H9 (cell line): ENCODE results near the gene NDUFV1. TPM values are rescaled to one million over a fixed set of nuclear protein-coding genes. Genes with fewer than 3 reads are reported as not detected.

Experiments used
- DNase-seq: peaks from one replicate; pipeline ENCODE4 v3.0.0-alpha.2; 2017
- H2AFZ ChIP-seq: one replicate; pipeline ENCODE4 v1.6.1; 2013; ENCODE audit warnings: mild to moderate bottlenecking, low read length, control low read depth, moderate library complexity
- H2AK5ac ChIP-seq: 2 replicates; pipeline ENCODE4 v1.6.1; 2013; ENCODE audit warnings: low read length, control low read depth, mixed read lengths; ENCODE audit not compliant: insufficient read length
- H2BK120ac ChIP-seq: one replicate; pipeline ENCODE4 v1.6.1; 2013; ENCODE audit warnings: low read depth, mild to moderate bottlenecking, low read length, control low read depth, inconsistent platforms; ENCODE audit not compliant: poor library complexity, severe bottlenecking
- H2BK12ac ChIP-seq: 2 replicates; pipeline ENCODE4 v1.6.1; 2013; ENCODE audit warnings: low read length, control low read depth, mixed read lengths, low read depth; ENCODE audit not compliant: insufficient read length
- H2BK15ac ChIP-seq: 2 replicates; pipeline ENCODE4 v1.6.1; 2013; ENCODE audit warnings: low read depth, low read length, control low read depth
- H2BK20ac ChIP-seq: one replicate; pipeline ENCODE4 v1.6.1; 2013; ENCODE audit warnings: low read depth, mild to moderate bottlenecking, low read length, control low read depth, inconsistent platforms; ENCODE audit not compliant: poor library complexity, severe bottlenecking
- H2BK5ac ChIP-seq: 2 replicates; pipeline ENCODE4 v1.6.1; 2013; ENCODE audit warnings: low read length, control low read depth, mixed read lengths; ENCODE audit not compliant: insufficient read length
- H3K14ac ChIP-seq: 2 replicates; pipeline ENCODE4 v1.6.1; 2013; ENCODE audit warnings: low read length, control low read depth; ENCODE audit not compliant: insufficient read depth
- H3K18ac ChIP-seq: 2 replicates; pipeline ENCODE4 v1.6.1; 2013; ENCODE audit warnings: low read depth, mild to moderate bottlenecking, mixed read lengths, low read length, control low read depth; ENCODE audit not compliant: insufficient read length
- H3K23ac ChIP-seq: 2 replicates; pipeline ENCODE4 v1.6.1; 2013; ENCODE audit warnings: low read length, control low read depth, mixed read lengths, low read depth; ENCODE audit not compliant: insufficient read length
- H3K23me2 ChIP-seq: 2 replicates; pipeline ENCODE4 v1.6.1; 2013; ENCODE audit warnings: low read depth, mild to moderate bottlenecking, mixed read lengths, low read length, control low read depth; ENCODE audit not compliant: insufficient read length, poor library complexity, severe bottlenecking
- H3K27ac ChIP-seq: 2 replicates; pipeline ENCODE4 v1.5.1; 2013; ENCODE audit warnings: low read length, control low read depth, mixed read lengths, low read depth; ENCODE audit not compliant: insufficient read length
- H3K27me3 ChIP-seq: 2 replicates; pipeline ENCODE4 v1.6.1; 2013; ENCODE audit warnings: low read length, control low read depth, inconsistent platforms; ENCODE audit not compliant: insufficient read depth
- H3K4ac ChIP-seq: 2 replicates; pipeline ENCODE4 v1.6.1; 2013; ENCODE audit warnings: low read depth, mild to moderate bottlenecking, control low read depth, inconsistent platforms, low read length, moderate library complexity
- H3K4me1 ChIP-seq: 2 replicates; pipeline ENCODE4 v1.6.1; 2013; ENCODE audit warnings: low read length, control low read depth, inconsistent platforms; ENCODE audit not compliant: insufficient read depth
- H3K4me2 ChIP-seq: 2 replicates; pipeline ENCODE4 v1.6.1; 2013; ENCODE audit warnings: low read length, control low read depth, mixed read lengths; ENCODE audit not compliant: insufficient read length, insufficient read depth
- H3K56ac ChIP-seq: 2 replicates; pipeline ENCODE4 v1.6.1; 2013; ENCODE audit warnings: low read depth, mild to moderate bottlenecking, mixed read lengths, low read length, control low read depth; ENCODE audit not compliant: insufficient read length
- H3K79me1 ChIP-seq: 2 replicates; pipeline ENCODE4 v1.6.1; 2013; ENCODE audit warnings: low read depth, mild to moderate bottlenecking, moderate library complexity, low read length, control low read depth, inconsistent platforms; ENCODE audit not compliant: insufficient read depth, poor library complexity, severe bottlenecking
- H3K79me2 ChIP-seq: 2 replicates; pipeline ENCODE4 v1.6.1; 2013; ENCODE audit warnings: low read length, control low read depth, inconsistent platforms; ENCODE audit not compliant: insufficient read depth
- H3K9ac ChIP-seq: 2 replicates; pipeline ENCODE4 v1.6.1; 2013; ENCODE audit warnings: low read length, control low read depth, mixed read lengths; ENCODE audit not compliant: insufficient read length; ENCODE audit errors: extremely low read depth
- H3K9me3 ChIP-seq: one replicate; pipeline ENCODE4 v1.6.1; 2013; ENCODE audit warnings: low read depth, low read length, inconsistent platforms; ENCODE audit not compliant: control insufficient read depth
- H3T11ph ChIP-seq: one replicate; pipeline ENCODE4 v1.6.1; 2013; ENCODE audit warnings: mild to moderate bottlenecking, low read length, control low read depth, inconsistent platforms
- H4K20me1 ChIP-seq: one replicate; pipeline ENCODE4 v1.6.1; 2013; ENCODE audit not compliant: control insufficient read depth, insufficient read length, insufficient read depth
- H4K5ac ChIP-seq: 2 replicates; pipeline ENCODE4 v1.6.1; 2013; ENCODE audit warnings: low read depth, mild to moderate bottlenecking, mixed read lengths, low read length, control low read depth; ENCODE audit not compliant: insufficient read length
- H4K8ac ChIP-seq: replicated peaks from 2 replicates; pipeline ENCODE4 v1.6.1; 2013; ENCODE audit warnings: low read length, control low read depth, mixed read lengths, low read depth; ENCODE audit not compliant: insufficient read length
- H4K91ac ChIP-seq: 2 replicates; pipeline ENCODE4 v1.6.1; 2013; ENCODE audit warnings: low read depth, mild to moderate bottlenecking, moderate library complexity, mixed read lengths, low read length, control low read depth; ENCODE audit not compliant: insufficient read length
- H3K27ac Mint-ChIP-seq, 3 experiments: 2 replicates in 2 of 3; 3 replicates in 1 of 3; pipeline ENCODE4 v1.8.0; 2020 to 2021; ENCODE audit warnings: mixed read lengths in 3 of 3, mild to moderate bottlenecking in 1 of 3, moderate library complexity in 1 of 3
- H3K27me3 Mint-ChIP-seq: 2 replicates; pipeline ENCODE4 v1.8.0; 2021; ENCODE audit warnings: low read depth, mild to moderate bottlenecking, moderate library complexity, mixed read lengths
- H3K36me3 Mint-ChIP-seq, 3 experiments: 2 replicates in 2 of 3; 3 replicates in 1 of 3; pipeline ENCODE4 v1.8.0; 2020 to 2021; ENCODE audit warnings: low read depth in 3 of 3, mixed read lengths in 3 of 3; ENCODE audit not compliant: insufficient read depth in 1 of 3
- H3K4me1 Mint-ChIP-seq, 2 experiments: 2 replicates each; pipeline ENCODE4 v1.8.0; 2020; ENCODE audit warnings: mixed read lengths in 2 of 2
- H3K4me3 Mint-ChIP-seq, 2 experiments: 2 replicates in 1 of 2; 3 replicates in 1 of 2; pipeline ENCODE4 v1.8.0; 2020 to 2021; ENCODE audit warnings: mild to moderate bottlenecking in 2 of 2, mixed read lengths in 2 of 2, moderate library complexity in 1 of 2
- H3K9me3 Mint-ChIP-seq, 2 experiments: 2 replicates in 1 of 2; 3 replicates in 1 of 2; pipeline ENCODE4 v1.8.0; 2020; ENCODE audit warnings: mild to moderate bottlenecking in 2 of 2, mixed read lengths in 2 of 2, moderate library complexity in 1 of 2
- CTCF ChIP-seq: fragments of 200-600 bp; sonication (generic); conservative IDR thresholded peaks from 3 replicates; pipeline ENCODE4 v1.8.0; 2021; ENCODE audit warnings: antibody characterized with exemption, mild to moderate bottlenecking
- WGBS: extraction: QIAGEN DNeasy Blood & Tissue Kit; methylation state at CpG from one replicate; pipeline ENCODE4 v1.1.7; 2013; ENCODE audit warnings: missing lambda C conversion rate, low lambda C conversion rate, mixed read lengths; ENCODE audit not compliant: insufficient read length; ENCODE audit errors: extremely low coverage; 5-methylcytosine and 5-hydroxymethylcytosine counted together
- total RNA-seq: library from RNA; stranded (reverse); gene quantifications from 2 replicates; pipeline ENCODE4 v1.2.1, GENCODE V29; 2021

NDUFV1 gene
- total RNA-seq, 1 experiment from 2014 or later: 154 TPM

GRCh38 chr11:67610302-67610868 is 3.6 kb downstream of the NDUFV1 start:
- H3K9me3 ChIP-seq: no peaks in the 10 kb centered on the region
- H3K23me2 ChIP-seq: peaks cover 9% of the 10 kb centered on the region
- Mint-ChIP-seq H3K27me3 (peaks cover 5% of the 10 kb centered on the region; the same call in 1 of the 2 replicates), H3K4me3 (no peak overlapping the region; a peak in 1 of 5 replicates), H3K36me3 (peaks cover 13 to 38% (median 35%) of the 10 kb centered on the region in 3 experiments), H3K9me3 (no peaks in the 10 kb centered on the region), H3K27ac (no peak overlapping the region; a peak in 1 of 7 replicates), H3K4me1 (peaks cover 26 to 27% of the 10 kb centered on the region in 2 experiments)
- no peak overlapping the region for H3T11ph ChIP-seq
- DNase-seq: no peak
- H3K79me2 ChIP-seq: no peaks in the 10 kb centered on the region
- H2BK15ac ChIP-seq: no peak overlapping the region
- H2BK12ac ChIP-seq: no peak overlapping the region
- no CpG with 5 or more reads among the region's 15 CpGs for WGBS
- no peak for TF ChIP-seq CTCF
- H3K4me1 ChIP-seq: no peaks in the 10 kb centered on the region
- H2AFZ ChIP-seq: no peak overlapping the region
- H3K56ac ChIP-seq: no peak overlapping the region
- no peak overlapping the region for H2BK5ac ChIP-seq
- no peak overlapping the region for H3K9ac ChIP-seq
- no peak overlapping the region for H2BK120ac ChIP-seq
- H3K4ac ChIP-seq: no peak overlapping the region
- H4K91ac ChIP-seq: no peak overlapping the region
- no peaks in the 10 kb centered on the region for H3K27me3 ChIP-seq
- H3K4me2 ChIP-seq: no peak overlapping the region
- H4K20me1 ChIP-seq: no peaks in the 10 kb centered on the region
- no peak overlapping the region for H4K5ac ChIP-seq
- H3K23ac ChIP-seq: no peak overlapping the region
- H4K8ac ChIP-seq: no peak overlapping the region
- no peak overlapping the region for H3K18ac ChIP-seq
- no peak overlapping the region for H3K27ac ChIP-seq
- H2AK5ac ChIP-seq: no peak overlapping the region
- H3K14ac ChIP-seq: no peak overlapping the region
- no peaks in the 10 kb centered on the region for H3K79me1 ChIP-seq
- no peak overlapping the region for H2BK20ac ChIP-seq
